HG03060 (cell line): Measurements from ENCODE around the gene PLAAT2.
"Not testable (repeated sequence)": the region's sequence is repeated elsewhere in the genome, so short reads cannot be mapped to it uniquely, and the experiment has no call there.

ENCODE experiments used
- ATAC-seq: cut with Tn5 transposase; IDR thresholded peaks from one replicate; pipeline ENCODE4 v1.9.1; 2021; ENCODE audit warnings: low read depth, moderate number of reproducible peaks; ENCODE audit not compliant: unreplicated experiment

Gene PLAAT2

DNA sequence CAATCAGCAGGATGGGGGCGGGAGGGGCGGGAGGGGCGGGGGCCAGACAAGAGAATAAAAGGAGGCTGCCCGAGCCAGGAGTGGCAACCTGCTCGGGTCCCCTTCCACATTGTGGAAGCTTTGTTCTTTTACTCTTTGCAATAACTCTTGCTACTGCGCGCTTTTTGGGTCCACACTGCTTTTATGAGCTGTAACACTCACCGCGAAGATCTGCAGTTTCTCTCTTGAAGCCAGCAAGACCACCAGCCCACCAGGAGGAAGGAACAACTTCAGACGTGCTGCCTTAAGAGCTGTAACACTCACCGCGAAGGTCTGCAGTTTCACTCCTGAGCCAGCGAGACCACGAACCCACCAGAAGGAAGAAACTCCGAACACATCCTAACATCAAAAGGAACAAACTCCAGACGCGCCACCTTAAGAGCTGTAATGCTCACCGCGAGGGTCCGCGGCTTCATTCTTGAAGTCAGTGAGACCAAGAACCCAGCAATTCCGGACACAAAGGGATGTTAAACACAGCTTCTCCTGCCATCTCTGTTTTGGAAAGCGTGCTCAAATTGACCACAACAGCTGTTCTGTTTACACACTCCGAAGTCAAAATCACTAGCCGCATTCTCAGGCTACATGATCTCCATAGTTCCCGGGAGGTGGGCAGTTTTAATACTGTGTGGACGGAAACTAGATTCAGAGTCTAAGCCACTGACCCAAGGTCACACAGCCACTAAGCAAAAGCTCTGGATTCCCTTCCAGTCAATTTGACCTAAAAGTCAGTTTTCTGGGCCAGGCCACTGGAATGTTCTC is 11.9 kb downstream of the PLAAT2 start:
- ATAC-seq: no peak

DNA sequence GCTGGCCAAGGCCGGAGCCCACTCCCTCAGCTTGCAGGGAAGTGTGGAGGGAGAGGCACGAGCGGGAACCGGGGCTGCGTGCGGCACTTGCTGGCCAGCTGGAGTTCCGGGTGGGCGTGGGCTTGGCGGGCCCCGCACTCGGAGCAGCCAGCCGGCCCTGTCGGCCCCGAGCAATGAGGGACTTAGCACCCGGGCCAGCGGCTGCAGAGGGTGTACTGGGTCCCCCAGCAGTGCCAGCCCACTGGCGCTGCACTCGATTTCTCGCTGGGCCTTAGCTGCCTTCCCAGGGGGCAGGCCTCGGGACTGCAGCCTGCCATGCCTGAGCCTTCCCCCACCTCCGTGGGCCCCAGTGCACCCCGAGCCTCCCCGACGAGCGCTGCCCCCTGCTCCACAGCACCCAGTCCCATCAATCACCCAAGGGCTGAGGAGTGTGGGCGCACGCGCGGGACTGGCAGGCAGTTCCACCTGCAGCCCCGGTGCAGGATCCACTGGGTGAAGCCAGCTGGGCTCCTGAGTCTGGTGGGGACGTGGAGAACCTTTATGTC is 13.0 kb downstream of the PLAAT2 start:
- ATAC-seq: not testable (repeated sequence)

DNA sequence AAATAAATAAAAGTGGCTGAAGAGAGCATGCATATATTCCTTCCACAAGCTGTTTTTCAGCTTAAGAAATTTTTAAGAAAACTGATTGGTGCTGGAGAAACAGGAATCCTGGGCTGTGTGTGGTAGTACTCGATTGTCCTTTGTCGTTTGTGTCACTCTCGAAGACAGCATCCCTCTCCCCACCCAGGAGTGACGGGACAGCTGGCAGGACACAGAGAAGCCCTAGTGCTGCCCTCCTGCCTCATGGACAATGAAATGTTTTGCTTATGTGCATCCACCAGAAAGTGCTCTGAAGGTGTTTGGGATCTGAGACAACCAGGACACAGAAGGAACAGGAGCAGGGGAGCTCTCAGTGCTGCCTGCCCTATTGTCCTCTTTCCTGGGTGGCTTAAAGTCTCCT is 13.8 kb downstream of the PLAAT2 start:
- no peak for ATAC-seq

DNA sequence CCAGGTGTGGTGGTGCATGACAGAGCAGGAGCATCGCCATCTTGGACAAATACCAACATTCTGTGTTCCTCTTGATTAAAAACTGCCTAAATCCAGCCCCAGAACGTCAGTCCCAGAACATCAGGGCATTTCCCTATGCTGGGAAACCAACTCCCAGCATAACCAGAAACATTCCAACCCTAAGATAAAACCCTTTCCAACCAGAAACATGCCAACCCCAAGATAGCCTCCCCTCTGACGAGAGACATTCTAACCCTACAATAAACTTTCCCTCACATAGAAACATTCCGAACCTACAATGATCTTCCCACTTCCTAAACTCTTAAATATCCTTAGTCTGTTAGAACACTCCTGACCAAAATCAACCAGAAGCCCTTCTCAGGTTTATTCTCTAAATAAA is 15.0 kb downstream of the PLAAT2 start:
- ATAC-seq: no peak

DNA sequence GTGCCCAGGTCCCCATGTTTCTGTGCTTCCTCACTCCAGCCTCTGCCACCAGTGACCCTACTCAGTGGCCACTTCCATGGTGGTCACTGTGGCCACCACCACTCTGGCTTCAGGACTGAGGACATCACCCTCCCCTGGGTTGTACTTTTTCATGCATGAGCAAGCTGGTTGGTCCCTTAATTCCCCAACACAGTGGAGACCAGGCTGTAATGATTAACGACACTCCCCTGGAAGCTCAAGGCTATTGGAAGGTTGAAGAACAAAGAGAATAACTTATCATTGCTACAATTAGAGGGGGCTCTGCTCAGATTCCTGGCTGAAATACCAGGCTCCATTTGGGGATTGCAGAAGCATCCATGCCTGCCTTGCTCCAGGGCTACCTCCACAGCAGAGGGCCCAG is 16.1 kb downstream of the PLAAT2 start:
- ATAC-seq: no peak

DNA sequence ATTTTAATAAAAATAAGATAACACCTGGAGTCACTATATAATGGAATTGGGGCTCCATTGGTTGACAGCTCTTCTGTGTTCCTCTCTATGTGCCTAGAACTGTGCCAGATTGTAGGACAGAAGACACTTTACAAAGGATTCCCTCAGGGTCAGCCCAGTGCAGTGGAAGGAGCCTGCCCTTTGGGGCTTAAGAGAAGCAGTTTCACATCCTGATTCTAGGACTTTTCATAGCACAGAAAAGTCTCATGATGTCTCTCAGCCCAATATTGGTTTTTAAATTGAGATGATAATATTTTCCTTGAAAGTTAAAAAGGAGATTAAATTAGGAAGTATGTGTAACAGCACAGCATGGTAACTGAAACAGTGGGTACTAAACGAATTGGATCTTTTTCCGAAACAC is 19.5 kb downstream of the PLAAT2 start:
- no peak for ATAC-seq

DNA sequence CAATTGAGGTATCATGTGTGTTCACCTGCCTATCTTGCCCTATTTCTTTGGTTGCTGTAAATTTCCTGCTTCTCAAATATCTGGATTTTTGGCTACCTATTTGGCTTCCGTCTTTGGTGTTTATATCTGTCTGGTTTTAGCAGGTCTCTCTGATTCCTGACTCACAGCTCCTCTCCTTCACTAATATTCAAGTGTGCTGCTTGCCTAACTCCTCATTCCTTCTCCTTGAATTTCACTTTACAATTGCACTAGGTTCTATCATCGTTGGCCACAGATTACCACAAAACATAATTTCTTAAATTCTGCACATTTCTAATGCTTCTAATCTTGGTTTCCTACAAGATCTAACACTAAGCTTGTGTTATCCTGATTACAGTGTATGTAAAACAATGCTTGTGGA is 20.7 kb downstream of the PLAAT2 start:
- not testable (repeated sequence) for ATAC-seq

DNA sequence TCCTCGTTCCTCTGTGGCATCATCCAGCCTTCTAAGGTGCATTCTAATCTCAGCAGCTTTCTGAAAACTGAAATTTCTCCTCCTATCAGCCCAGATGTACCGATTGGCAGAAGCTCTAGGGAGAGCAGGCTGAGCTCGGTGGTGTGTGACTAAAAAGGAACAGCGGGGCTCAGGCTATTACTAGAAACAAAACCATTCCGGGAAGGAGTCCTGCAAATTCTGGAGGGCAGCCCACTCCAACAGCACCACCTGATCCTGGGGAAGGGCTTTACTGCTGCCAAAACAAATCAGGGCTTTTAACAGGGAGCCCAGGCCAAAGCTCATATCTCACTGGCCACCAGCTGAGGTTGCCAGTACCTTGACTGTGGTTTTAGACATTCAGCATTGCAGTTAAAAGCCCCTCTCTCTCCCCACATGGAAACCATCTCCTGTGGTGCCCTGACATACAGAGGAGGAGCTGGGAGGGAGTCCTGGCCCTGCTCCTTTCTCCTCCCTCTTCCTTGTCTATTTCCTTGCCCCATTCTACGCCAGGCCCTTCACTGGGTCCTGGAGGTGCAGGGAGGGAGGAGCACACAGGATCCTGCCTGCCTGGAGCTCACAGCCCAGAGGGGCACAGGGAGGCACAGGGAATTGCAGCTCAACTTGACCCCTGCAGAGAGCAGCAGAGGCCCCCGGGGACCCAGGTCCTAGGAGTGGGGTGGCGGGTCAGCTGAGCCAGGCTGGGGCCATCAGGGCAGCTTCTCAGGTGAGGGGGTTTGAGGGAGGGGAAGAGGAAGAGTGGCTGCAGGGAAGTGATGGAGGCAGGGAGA is 25.7 kb downstream of the PLAAT2 start:
- no peak for ATAC-seq

DNA sequence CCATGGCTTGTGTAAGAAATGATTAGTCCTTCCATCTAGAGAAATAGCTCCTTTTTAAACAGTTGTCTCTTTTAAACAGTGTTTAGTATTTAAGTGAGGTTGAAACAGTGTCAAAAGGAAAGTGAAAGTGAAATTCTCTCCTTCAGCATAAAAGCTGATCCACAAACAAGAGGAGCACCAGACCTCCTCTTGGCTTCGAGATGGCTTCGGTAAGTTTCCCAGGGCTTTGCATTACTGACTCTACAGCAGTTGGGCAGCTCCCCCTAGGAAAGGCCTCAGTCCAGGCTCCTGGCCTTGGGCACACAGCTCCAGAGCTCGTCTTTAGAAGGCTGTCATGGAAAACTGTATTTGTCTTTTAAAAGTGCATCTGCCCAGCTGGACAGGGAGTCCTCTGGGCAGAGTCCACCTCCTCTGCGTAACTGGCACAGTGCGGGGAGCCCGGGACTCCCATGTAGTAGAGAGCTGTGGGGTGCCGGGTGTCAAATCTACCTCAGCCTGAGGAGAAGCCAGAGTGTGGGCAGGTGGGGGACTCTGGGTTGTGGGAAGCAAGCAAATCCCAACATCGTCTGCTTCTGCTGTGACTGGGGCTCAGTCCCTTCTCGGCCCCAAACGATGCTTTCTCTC is 26.4 kb downstream of the PLAAT2 start, which contains the start of gene PLAAT4:
Gene PLAAT4, plus strand, starts transcription at position 140 of the 624 bp plus-strand sequence. Its CDS starts 61 bp downstream, at position 201.
- ATAC-seq: no peak

DNA sequence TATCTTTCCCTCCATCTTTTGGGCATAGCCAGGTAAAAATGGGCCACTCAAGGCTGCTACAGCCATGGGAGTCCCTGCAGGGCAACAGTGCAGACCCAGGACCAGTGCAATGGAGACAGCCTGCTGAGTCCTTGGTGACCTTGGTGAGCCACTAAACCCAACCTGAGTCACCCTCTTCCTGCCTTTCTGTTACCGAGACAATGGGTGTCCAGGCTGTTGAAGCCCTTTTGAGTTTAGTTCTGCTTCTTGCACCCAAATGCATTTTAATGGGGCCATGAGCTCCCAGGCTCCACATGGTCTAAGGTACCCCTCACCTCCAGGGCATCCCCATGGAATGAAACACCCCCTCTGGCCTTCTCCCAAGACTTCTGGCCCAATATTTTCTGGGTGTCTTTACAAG is 27.4 kb downstream of the PLAAT2 start:
- no peak for ATAC-seq

DNA sequence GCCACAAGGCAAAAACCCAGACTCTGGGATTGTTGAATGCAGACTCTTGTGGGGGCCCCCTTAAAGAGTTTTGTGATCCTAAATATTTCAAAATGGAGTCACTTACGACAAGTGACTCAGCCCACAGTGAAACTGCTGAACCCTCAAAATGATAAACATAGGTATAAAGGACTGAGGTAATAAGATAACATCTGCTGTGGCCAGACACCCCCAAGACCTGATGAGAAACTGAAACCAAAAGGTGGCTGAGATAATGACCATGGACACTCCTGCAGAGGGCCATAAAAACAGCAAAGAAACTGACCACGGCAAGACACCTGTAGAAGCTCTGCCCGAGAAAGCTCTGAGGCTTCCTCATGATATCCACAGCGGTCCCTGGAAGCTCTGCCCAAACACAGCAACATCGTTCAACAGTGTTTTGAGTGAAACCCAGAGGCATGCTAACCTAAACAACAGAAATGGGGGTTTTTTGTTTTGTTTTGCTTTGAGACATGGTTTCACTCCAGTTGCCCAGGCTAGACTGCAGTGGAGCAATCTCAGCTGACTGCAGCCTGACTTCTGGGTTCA is 28.2 kb downstream of the PLAAT2 start:
- ATAC-seq: no peak

DNA sequence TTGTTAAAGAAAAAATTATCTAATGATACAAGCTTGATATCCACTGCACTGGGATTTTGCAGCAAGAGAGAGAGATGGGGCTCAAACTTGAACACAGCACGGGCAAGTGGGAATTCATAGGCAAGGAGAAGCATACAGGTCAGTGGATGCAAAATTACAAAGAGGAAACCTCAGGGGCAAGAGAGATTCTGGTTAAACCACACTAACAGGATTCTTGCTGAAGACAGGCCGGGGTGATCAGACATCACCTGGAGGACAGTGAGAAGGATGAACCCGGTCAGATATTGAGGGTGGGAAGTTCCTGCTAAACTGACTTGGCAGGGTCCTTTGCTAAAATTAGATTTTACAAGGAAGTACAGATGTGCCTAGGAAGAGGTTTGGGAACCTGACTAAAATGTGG is 29.1 kb downstream of the PLAAT2 start:
- no peak for ATAC-seq

DNA sequence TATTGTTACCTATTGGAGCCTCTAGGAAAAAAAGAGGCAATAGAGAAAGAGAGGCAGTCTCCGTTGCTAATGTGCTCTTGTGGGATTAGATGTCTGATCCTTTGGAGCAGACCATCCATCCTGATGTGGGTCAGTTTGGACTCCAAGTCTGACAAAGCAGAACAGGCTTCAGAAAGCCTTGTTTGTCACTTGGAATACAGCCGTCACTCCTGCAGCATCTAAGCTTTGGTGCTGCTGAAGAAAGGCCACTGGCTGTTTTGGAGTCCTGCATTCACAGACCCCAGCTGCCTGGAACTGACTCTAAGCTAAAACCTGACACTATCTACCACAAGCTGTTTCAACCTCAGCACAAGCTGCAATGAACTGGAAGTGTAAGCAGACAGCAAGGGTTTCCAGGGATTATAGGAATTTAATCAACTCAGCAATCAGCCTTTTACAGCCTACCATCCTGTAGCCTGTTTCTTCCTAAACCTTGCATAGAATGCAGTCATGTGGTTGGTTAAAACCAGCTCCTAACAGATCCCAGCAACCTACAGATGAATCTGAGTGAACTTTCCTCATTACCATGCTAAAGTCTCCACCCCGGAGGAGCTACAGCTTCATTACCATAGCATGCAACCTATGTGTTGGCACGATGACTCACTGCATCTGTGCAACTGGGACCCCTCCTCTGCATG is 30.2 kb downstream of the PLAAT2 start:
- ATAC-seq: no peak

DNA sequence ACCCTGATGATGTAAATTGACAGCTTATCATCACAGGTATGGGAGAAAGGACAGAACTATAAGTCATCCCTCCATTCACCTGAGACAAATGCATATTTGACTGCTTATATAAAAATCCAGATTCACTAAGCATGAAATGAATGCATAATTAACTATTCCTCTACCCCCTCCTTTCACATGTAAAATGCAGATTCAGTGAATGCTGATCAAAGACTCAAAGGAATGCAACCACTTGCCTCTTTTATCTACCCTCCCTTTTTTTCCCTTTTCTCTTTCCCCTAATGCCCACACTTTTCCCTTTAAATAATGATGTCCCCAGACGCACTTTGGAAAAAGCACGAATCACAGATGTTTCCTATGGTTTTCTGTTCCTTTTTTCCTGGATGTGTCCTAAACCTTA is 31.1 kb downstream of the PLAAT2 start:
- no peak for ATAC-seq

DNA sequence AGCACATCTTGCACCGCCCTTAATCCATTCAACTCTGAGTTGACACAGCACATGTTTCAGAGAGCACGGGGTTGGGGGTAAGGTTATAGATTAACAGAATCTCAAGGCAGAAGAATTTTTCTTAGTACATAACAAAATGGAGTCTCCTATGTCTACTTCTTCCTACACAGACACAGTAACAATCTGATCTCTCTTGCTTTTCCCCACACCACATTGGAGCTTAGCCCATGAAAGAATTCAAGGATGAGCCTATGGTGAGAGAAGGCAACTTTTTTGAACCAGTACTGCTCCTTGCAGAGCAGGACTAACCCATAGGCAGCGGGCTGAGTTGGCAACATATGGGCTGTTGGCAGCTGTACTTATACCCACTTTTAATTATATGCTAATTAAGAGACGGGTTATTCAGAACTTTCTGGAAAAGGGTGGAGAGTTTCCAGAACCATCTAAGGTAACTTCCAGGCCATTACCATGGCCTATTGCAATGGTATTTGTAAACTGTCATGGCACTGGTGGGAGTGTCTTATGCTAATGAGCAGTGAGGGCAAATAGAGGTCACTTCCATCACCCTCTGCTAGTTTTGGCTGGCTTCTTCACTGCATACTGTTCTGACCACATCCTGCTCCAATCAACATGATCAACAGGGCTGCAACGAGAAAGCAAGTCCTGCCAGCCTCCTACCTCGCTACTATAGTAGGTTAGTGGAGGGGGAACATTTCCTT is 31.9 kb downstream of the PLAAT2 start:
- ATAC-seq: peak; percentile 90

DNA sequence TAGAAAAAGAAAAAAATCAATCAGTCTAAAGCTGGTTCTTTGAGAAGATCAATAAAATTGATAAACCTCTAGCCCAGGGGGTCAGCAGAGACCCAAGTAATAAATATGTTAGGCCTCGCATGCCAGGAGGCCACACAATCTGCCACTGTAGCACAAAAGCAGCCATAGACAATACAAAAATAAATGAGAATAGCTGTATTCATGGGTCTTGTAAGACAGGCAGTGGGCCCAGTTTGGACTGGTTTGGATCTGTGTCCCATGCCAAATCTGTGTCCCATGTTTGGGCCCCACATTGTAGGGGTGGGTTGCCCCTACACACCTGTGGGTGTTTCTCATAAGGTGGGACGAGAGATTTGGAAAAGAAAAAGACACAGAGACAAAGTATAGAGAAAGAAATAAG is 33.2 kb downstream of the PLAAT2 start:
- ATAC-seq: no peak

DNA sequence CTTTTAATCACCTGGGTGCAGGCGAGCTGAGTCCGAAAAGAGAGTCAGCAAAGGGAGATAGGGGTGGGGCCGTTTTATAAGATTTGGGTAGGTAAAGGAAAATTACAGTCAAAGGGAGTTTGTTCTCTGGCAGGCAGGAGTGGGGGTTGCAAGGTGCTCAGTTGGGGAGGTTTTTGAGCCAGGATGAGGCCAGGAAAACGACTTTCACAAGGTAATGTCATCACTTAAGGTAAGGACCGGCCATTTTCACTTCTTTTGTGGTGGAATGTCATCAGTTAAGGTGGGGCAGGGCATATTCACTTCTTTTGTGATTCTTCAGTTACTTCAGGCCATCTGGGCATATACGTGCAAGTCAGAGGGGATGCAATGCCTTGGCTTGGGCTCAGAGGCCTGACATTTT is 33.8 kb downstream of the PLAAT2 start:
- not testable (repeated sequence) for ATAC-seq

DNA sequence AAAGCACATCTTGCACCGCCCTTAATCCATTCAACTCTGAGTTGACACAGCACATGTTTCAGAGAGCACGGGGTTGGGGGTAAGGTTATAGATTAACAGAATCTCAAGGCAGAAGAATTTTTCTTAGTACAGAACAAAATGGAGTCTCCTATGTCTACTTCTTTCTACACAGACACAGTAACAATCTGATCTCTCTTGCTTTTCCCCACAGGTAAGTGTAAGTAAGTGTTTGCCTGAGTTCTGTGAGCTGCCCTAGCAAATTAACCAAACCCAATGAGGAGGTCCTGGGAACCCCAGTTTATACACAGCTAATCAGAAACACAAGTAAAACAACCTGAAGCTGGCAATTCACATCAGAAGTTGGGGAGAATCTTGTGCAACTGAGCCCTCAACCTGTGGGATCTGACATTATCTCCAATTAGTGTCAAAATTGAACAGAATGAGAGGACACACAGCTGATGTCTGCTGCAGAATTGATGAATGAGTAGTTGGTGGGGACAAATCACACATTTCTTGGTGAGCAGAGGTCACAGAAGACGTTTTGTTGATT is 34.4 kb downstream of the PLAAT2 start:
- not testable (repeated sequence) for ATAC-seq

DNA sequence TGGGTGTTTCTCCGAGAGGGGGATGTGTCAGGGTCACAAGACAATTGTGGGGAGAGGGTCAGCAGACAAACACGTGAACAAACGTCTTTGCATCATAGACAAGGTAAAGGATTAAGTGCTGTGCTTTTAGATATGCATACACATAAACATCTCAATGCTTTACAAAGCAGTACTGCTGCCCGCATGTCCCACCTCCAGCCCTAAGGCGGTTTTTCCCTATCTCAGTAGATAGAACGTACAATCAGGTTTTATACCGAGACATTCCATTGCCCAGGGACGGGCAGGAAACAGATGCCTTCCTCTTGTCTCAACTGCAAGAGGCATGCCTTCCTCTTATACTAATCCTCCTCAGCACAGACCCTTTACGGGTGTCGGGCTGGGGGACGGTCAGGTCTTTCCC is 35.0 kb downstream of the PLAAT2 start:
- ATAC-seq: not testable (repeated sequence)
